Activated CD8-positive, alpha-beta memory T cell treated with anti-CD3 and anti-CD28 coated beads, Interleukin-2, amount 50 U/mL, for 4 hours (primary cell): ENCODE data around the gene TAGLN.
"Not testable (repeated sequence)": the region's sequence is repeated elsewhere in the genome, so short reads cannot be mapped to it uniquely, and the experiment has no call there.

Experiments used
- DNase-seq: peaks from one replicate; pipeline ENCODE4 v3.0.0-alpha.2; 2020

TAGLN gene

DNA sequence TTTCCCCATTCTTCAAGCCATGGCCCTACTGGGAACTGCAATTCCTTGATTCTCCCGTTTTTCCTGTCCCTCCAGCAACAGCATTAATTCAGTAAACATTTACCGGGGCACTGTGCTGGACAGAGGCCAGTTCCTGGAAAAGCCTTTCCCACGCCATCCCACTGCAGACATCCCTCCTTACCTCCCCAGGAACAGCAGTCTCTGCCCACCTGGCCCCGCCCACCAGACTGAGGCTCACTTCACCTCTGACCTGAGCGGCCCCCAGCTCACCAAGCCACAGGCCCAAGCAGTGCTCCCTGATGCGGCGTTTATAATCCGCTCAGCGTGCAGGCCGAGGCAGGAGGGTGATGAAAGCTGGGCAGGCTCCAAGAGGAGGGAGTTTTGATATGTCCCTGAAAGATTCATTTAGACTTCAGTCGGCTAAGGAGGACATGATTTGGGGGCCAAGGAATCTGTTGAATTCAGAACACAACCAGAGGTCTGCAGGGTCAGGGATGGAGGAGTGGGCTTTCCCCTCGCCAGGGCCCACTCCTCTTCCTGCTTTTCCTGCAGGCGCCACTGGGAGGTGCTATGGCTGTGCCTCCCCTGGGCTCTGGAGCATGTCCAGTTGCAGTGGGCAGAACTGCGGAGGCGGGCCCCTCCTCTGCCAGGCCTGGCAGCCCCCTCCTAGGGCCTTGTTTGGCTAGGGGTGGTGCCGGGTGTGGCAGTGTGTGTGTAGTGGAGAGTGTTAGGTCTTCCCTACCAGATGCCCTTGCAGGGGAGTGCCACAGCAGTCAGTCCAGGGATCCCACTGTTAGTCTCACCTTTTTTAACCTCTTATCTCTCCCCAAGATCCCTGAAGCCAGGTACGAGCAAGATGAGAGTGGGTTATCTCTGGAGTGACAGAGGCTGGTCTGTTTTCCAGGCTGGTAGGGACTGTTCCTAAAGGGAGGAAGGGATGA lies 1.4 kb upstream of the TAGLN start:
- DNase-seq: no peak

DNA sequence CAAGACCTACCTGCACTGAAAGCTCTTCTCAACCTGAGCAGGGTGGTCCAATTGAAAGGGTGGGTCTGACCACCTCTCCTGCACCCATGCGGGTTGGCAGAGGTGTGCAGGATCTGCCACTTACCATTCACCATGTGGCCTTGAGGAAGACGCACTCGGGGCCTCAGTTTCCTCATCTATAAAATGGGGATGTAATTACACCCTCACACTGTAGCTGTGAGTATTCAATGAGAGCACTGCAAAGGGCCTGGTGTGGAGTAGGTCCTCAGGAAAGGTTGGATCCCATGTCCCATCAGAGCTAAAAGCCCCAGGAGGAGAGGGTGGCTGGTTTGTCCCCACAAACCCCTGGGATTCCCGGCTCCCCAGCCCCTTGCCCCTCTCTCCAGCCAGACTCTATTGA lies 557 bp upstream of the TAGLN start:
- no peak for DNase-seq

DNA sequence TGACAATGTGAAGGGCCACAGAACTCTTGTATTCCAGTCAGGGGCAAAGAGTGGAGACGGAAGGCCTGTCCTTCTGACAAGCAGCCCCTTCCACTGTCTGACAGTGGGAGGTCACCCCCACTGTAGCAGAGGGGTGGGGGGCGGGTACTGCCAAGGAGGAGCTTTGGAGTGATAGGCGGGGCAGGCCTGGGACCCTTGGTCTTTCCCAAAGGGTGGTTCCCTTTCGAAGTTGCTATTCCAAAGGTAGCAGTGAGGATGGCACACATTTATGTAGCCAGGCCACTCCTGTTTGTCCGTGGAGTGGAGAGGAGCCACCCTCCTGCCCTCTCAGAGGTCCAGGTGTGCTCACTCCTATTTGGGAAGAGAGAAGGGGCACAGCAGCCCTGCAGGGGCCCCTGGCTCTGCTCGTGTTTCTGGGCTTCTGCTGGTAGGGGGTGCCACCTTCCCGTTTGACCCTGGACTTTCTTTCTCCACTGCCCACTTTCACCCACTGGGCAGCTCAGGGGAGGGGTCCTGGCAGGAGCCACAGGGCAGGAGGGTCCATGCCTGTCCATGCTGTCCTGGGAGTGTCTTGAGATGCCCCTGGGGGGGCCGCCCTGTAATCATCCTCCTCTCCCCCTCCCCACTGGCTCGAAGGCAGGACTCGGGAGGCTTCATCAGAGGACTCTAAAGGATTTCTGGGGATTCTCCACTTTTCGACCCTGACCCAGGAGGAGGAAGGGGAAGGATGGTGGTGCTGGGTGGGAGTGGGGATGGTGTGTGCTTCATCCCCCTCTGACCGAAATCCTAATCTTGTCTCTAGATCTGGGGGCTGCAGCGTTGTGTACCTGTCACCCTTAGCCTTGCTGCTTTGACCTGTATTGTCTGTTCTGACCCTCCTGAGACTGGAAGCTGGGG lies 994 bp downstream of the TAGLN start:
- DNase-seq: no peak

DNA sequence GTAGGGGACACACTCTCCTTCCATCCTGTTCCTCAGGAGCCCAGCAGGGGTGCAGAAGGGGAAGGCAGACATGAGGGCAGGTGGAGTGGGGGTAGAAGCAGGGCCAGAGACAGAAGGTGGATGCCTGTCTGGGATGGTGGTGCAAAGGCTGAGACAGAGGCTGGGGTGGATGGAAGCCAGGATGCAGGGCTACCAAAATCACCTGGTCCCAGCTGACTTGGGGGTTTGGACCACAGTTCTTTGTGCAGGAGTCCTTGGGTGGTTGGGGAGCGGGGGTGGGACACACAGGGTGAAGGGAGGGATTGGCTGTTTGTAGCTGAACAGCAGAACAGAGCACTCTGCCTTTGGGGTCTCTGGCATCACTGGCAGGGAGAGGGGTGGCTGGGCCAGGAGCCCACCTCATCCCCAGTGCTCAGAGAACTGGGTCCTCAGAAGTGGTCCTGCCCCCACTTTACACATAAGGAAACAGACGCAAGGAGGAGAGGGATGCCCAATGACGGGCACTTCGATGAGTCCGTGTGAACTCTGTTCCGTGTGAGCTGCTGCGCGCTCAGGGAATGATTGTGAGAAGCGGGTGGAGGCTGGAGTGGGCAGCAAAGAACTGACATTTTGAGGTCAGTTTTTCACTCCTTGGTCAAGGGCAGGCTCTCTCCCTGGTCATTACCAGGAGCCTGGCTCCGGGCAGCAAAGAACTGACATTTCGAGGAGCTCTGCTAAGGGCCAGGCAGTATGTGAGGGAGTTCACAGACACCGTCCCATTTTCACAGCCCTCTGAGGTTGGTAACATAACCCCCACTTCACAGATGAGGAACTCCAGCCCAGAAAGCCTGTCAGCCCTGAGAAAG lies 1.9 kb downstream of the TAGLN start:
- DNase-seq: no peak

DNA sequence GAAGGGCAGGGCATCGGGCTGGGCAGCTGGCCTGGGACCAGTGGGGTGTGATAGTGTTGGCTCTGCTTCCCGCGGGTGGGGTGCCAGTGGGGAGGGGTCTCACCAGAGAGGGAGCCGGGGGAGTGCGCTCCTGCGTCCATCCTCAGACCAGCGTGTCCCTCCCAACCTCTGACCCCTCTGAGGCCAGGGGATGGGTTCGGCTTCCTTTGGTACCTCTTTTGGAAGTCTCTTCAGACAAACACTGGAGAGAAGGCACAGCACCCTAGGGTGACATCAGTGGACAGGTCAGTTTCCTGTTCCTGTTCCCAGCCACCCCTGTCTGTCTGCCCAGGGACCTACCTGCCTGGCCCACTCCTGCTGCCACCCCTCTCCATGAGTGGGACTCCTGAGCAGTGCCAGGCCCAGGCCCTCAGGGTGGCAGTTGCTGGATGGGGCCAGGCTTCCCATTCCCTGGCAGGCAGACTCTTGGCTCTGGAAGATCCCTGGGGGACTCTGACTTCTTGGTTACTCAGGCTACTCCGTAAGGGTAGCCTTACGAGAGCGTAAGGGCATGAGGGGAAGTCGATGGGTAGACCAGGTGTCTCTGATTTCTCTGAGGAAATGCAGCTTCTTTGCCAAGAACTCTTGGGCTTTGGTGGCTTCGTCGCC lies 2.6 kb downstream of the TAGLN start:
- no peak for DNase-seq

DNA sequence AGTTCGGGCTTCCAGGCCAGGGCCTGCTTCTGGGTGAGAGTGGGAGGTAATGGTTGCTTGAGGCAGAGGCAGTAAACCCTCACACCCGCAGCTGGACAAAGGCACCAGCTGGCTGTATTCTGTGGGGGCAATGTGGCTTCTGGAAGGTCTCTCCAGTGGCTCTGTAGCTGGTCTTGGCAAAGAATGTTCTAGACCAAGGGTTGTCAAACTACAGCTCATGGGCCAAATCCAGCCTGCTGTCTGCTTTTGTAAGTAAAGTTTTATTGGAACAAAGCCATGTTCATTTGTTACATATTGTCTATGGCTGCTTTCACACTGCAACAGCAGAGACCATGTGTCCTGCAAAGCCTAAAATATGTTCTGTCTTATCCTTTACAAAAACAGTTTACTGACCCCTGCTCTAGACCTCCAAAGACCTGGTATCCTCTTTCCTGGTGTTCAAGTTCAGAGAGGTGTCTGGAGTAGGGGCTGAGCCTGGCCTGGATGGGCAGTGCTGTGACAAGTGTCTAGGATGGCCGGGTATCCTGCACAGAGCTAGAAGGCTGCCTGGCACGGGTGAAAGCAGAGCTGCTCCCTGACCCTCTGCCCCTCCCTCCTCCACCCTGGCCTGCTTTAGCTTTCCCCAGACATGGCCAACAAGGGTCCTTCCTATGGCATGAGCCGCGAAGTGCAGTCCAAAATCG lies 3.4 kb downstream of the TAGLN start:
- no peak for DNase-seq

DNA sequence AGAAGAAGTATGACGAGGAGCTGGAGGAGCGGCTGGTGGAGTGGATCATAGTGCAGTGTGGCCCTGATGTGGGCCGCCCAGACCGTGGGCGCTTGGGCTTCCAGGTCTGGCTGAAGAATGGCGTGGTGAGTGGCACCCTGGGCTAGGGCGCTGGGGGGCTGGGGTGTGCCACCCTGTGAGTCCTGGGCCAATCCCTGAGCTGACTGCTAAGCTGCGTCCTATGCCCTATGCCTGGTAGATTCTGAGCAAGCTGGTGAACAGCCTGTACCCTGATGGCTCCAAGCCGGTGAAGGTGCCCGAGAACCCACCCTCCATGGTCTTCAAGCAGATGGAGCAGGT lies 3.9 kb downstream of the TAGLN start:
- no peak for DNase-seq

DNA sequence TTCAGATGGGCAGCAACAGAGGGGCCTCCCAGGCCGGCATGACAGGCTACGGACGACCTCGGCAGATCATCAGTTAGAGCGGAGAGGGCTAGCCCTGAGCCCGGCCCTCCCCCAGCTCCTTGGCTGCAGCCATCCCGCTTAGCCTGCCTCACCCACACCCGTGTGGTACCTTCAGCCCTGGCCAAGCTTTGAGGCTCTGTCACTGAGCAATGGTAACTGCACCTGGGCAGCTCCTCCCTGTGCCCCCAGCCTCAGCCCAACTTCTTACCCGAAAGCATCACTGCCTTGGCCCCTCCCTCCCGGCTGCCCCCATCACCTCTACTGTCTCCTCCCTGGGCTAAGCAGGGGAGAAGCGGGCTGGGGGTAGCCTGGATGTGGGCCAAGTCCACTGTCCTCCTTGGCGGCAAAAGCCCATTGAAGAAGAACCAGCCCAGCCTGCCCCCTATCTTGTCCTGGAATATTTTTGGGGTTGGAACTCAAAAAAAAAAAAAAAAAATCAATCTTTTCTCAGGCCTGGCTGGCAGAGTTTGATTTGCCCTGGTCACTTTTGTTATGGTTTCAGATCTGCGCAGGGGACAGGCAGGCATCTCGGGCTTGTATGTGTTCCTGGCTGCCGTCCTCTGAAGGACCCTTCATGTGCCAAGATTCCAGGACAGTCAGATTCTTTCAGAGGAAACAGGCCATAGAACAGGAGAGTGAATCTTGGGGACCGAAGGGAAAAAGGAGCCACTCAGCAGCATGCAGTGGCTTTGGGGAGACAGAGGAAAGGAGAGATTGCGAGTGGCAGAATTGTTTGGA lies 5.3 kb downstream of the TAGLN start:
- no peak for DNase-seq

DNA sequence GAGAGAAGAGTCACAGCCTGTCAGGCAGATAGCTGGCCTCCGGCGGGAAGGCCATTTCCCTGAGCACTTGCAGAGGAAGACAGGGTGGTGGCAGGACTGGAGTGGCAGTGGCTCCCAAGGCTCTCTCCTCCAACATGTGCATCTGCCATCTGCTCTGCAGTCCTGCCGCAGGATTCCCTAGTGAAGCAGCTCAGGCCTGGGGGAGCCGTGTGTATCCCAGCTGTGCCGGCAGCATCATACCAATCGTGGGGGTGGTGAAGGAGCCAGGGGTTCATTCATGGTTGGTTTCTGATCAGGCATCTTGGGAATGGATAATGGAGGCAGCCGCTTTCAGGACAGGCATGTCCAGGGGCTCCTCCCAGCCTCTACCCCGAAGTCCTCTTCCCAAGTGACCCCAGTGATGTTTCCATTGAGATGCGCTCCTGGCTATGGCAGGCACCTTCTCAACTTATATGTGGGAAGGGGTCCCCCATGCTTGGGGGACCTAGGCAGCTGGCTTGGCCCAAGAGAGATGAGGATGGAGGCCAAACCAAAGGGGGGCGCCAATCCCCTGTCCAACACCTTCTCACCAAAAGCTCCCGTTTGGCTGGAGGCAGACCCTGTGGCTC lies 6.1 kb downstream of the TAGLN start:
- no peak for DNase-seq

DNA sequence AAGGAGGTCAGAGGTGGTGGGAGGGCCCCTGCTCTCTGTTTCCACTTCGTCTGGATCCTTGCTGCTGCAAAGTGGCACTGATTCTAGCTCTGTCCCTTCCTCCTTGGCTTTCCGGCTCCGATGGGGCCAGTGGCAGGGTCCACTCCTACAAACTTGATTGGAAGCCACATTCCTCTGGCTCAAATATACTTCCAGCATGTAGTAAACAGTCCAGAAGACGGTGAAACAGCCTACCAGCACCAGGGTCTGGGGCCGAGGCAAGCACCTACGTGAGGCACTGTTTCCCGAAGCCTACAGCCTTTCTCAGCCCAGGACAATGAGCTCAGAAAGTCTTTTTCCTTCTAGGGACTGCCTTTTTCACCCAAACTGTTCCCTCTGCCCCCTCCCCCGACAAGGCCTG lies 6.9 kb downstream of the TAGLN start:
- not testable (repeated sequence) for DNase-seq

DNA sequence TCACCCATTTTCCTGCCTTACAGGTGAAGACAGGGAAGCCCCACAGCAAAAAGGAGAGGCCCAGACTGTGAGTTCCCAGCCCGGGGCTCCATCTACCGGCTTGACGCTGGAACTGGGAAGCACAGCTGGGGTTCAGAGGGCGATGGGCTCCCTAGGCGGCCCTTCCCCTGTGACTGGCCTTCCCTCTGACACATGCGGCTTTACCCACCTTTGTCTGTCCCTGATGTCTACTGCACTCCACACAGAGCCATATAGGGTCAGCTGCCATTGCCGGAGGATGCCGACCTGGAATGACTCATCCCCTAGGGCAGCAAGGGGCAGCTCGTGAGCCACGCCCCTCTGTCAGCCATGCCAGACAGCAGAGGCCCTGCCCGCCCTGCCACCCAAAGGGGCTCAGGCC lies 7.7 kb downstream of the TAGLN start:
- not testable (repeated sequence) for DNase-seq

DNA sequence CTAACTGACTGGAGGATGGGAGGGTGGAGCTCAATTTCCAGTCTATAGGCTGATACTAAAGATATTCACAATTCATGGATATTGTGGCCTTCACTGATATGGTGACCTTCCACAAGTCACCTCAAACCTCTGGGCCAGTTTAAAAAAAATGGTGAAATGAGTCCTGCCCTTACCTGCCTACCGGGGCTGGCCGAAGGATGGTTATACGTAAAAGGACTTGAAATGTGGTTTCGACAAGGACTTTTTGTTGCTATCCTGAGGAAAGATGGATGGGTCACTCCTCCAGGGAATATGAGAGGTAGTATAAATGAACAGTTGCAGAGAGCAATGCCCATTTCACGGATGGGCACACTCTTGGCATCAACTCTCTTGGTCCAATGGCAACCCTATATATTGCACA lies 8.3 kb downstream of the TAGLN start:
- DNase-seq: not testable (repeated sequence)

DNA sequence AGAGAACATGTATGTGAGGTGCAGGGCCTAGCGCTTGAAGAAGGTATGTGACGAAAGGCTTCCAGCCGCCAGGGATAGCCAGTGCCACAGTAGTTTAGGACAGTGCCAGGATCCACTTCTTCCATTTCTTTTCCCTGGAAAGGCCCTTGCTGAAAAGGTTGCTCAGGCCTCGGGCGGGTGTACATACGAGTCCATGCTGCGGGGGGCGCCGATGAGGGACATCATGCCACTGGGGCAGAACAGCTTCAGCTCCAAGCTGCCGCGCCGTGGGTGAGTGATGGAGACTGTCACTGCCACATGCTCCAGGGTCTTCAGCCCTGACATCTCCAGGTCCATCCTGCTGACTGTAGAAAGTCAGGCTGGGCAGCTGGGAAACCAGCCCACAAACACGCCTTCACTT lies 9.5 kb downstream of the TAGLN start:
- not testable (repeated sequence) for DNase-seq

DNA sequence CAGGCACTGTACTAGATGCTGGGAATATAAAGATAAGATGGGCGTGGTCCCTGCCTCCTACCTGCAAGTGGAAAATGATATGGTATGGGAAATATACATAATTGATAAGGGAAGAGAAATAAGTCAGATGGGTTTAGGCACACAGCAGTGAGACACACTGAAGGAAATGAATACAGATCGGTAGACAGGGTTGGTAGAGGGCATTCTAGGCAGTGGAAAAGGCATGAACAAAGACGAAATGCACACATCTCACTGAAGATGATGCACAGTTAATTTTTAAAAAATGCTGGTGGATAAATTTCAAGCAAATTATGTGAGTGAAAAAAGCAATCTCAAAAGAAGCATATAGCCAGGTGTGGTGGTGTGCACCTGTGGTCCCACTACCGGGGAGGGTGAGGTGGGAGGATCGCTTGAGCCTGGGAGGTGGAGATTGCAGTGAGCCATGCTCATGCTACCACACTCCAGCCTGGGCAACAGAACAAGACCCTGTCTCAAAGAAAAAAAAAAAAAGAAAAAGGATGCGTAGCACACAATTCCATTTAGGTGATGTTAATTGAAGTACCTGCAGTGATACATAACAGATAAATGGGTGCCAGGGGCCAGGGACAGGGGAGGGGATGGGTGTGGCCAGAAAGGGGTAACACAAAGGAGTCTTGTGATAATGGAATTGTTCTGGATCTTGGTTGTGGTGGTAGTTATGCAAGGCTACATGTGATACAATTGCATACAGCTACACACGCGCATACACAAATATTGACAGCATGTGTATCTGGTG lies 10.4 kb downstream of the TAGLN start:
- not testable (repeated sequence) for DNase-seq

DNA sequence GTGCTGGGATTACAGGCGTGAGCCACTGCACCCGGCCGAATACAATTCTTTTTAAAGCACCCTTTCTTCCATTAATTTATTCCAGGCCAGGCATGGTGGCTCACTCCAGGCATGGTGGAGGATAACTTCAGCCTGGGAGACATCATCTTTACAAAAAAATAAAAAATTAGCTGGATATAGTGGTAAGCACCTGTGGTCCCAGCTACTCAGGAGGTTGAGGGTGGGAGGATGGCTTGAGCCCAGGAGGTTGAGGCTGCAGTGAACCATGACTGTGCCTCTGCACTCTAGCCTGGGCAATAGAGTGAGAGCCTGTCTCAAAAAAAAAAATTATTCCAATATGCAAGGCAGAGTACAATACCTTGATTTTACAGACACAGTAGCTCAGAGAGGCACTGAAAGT lies 11.4 kb downstream of the TAGLN start:
- no peak for DNase-seq

DNA sequence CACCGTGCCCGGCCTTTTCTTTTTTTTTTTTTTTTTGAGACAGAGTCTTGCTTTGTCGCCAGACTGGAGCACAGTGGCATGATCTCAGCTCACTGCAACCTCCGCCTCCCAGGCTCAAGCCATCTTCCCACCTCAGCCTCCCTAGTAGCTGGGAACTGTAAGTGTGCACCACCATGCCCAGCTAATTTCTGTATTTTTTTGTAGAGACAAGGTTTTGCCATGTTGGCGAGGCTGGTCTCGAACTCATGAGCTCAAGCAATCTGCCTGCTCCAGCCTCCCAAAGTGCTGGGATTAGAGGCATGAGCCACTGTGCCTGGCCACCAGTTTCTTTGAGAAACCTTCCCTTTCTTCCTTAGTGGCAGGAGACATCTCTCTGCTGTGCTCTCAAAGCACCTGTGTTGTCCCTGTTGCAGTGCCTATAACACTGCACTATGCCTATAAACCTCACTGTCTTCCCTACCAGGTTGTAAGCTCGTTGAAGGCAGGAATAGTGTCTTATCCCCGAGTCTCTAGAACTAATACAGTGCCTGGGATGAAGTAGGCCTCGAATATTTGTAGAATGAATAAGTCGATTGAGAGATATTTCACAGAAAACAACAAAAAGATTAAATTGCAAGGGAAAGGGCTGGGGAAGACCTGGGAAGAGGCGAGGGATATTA lies 13.7 kb downstream of the TAGLN start:
- no peak for DNase-seq

DNA sequence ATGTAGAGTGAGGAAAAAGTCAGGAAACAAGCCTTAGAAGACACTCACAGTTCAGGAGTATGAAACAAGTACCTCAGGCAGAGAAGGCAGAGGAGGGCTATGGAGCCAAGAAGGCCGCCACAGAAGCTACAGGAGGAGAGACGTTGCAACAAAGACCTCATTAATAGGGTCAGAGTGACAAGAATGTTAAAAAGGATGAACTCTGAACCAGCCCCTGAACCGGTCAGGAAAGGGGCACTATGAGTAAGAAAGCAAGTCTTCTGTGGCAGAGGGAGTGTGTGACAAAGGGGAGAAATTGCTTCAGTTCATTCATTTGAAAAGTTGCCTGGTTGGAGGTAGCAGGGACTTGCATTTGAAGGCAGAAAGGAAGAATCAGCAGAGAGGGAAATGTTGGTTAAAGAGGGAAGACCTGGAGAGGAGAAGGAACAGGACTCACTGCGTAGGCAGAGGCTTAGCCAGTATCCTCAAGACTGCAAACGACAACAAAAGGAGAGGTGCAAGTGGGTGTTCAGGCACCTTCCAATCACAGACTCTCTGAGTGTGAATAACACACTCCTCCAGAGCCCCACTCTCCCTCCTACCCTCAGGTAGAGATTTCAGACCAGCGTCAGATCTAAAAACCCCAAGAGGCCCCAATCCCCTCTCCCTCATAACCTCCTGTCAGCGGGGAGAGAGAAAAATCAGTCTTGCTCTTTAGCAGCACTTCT lies 15.4 kb downstream of the TAGLN start:
- DNase-seq: no peak
